HG03575 (cell line): ENCODE measurements around the gene GOLGA3.
"Not testable (repeated sequence)": the region's sequence is repeated elsewhere in the genome, so short reads cannot be mapped to it uniquely, and the experiment has no call there.

Experiments
- ATAC-seq: cut with Tn5 transposase; IDR thresholded peaks from one replicate; pipeline ENCODE4 v1.9.1; 2021; ENCODE audit not compliant: unreplicated experiment, insufficient number of reproducible peaks, low FRiP score; ENCODE audit errors: extremely low read depth

The GOLGA3 gene

GRCh38 chr12:132828706-132829534, at the start of gene GOLGA3:
TSS of gene GOLGA3 (minus strand) at chr12:132828869. CDS start at chr12:132822128, 6,741 bp downstream.
- no peak for ATAC-seq

GRCh38 chr12:132874620-132875019, 46.0 kb upstream of the GOLGA3 start:
- ATAC-seq: not testable (repeated sequence)

- no peak for ATAC-seq
These were observed 45.5 kb upstream of the GOLGA3 start for GRCh38 chr12:132874175-132874574.

- ATAC-seq: no peak
These were observed 45.1 kb upstream of the GOLGA3 start for GRCh38 chr12:132873724-132874123.

GRCh38 chr12:132872975-132873421, 44.3 kb upstream of the GOLGA3 start:
- no peak for ATAC-seq

- ATAC-seq: no peak
These were observed 43.6 kb upstream of the GOLGA3 start for GRCh38 chr12:132872073-132872855.

GRCh38 chr12:132869551-132869950, 40.9 kb upstream of the GOLGA3 start:
- ATAC-seq: no peak

GRCh38 chr12:132866251-132866828, 37.7 kb upstream of the GOLGA3 start:
- ATAC-seq: no peak

GRCh38 chr12:132861558-132861957, 32.9 kb upstream of the GOLGA3 start:
- no peak for ATAC-seq

GRCh38 chr12:132858718-132859266, 30.1 kb upstream of the GOLGA3 start:
- ATAC-seq: no peak

GRCh38 chr12:132857019-132857418, 28.4 kb upstream of the GOLGA3 start:
- ATAC-seq: not testable (repeated sequence)

GRCh38 chr12:132856581-132856980, 27.9 kb upstream of the GOLGA3 start:
- ATAC-seq: no peak

GRCh38 chr12:132855211-132855610, 26.5 kb upstream of the GOLGA3 start:
- not testable (repeated sequence) for ATAC-seq

GRCh38 chr12:132853285-132854092, 24.8 kb upstream of the GOLGA3 start:
- ATAC-seq: no peak

- ATAC-seq: no peak
These were observed 23.8 kb upstream of the GOLGA3 start for GRCh38 chr12:132852496-132852895.

GRCh38 chr12:132851465-132851864, 22.8 kb upstream of the GOLGA3 start:
- no peak for ATAC-seq

GRCh38 chr12:132850291-132850690, 21.6 kb upstream of the GOLGA3 start:
- ATAC-seq: no peak

GRCh38 chr12:132848521-132848920, 19.9 kb upstream of the GOLGA3 start:
- ATAC-seq: no peak
